HG02981 (cell line): ENCODE data around the gene ANKS3.
A peak's percentile ranks its signal among the peaks of the same experiment; 100 is the strongest.

Experiments used
- ATAC-seq: cut with Tn5 transposase; IDR thresholded peaks from one replicate; pipeline ENCODE4 v1.9.1; 2021; ENCODE audit warnings: mild to moderate bottlenecking, moderate library complexity; ENCODE audit not compliant: unreplicated experiment

The ANKS3 gene

GRCh38 chr16:4674926-4675530, 59.0 kb downstream of the ANKS3 start:
- ATAC-seq, result no peak

GRCh38 chr16:4673387-4674046, 60.6 kb downstream of the ANKS3 start:
- no peak for ATAC-seq

GRCh38 chr16:4668313-4668960, 65.6 kb downstream of the ANKS3 start:
- no peak for ATAC-seq

GRCh38 chr16:4667203-4667963, 66.7 kb downstream of the ANKS3 start:
- no peak for ATAC-seq

- ATAC-seq, result no peak
Observed at GRCh38 chr16:4666537-4667202, 67.4 kb downstream of the ANKS3 start.

- ATAC-seq, result no peak
Observed at GRCh38 chr16:4664538-4665418, 69.3 kb downstream of the ANKS3 start.

- no peak for ATAC-seq
Observed at GRCh38 chr16:4663777-4664465, 70.2 kb downstream of the ANKS3 start.

GRCh38 chr16:4663465-4663776, 70.7 kb downstream of the ANKS3 start:
- no peak for ATAC-seq

- no peak for ATAC-seq
Observed at GRCh38 chr16:4661661-4662060, 72.4 kb downstream of the ANKS3 start.

GRCh38 chr16:4660454-4661007, 73.5 kb downstream of the ANKS3 start:
- ATAC-seq, result peak; percentile 49

- ATAC-seq, result no peak
Observed at GRCh38 chr16:4659363-4660353, 74.4 kb downstream of the ANKS3 start.

- no peak for ATAC-seq
Observed at GRCh38 chr16:4656695-4657686, 77.1 kb downstream of the ANKS3 start.

GRCh38 chr16:4656221-4656620, 77.8 kb downstream of the ANKS3 start:
- ATAC-seq, result no peak

GRCh38 chr16:4655801-4656200, 78.3 kb downstream of the ANKS3 start:
- no peak for ATAC-seq

GRCh38 chr16:4654964-4655590, 79.0 kb downstream of the ANKS3 start:
- ATAC-seq, result no peak
